ENCODE data around the gene UPB1. TPM values are rescaled to one million over a fixed set of nuclear protein-coding genes. Genes with fewer than 3 reads are reported as not detected.

Gene UPB1
- total RNA-seq, 1 donor from 2014 or later = not detected

DNA sequence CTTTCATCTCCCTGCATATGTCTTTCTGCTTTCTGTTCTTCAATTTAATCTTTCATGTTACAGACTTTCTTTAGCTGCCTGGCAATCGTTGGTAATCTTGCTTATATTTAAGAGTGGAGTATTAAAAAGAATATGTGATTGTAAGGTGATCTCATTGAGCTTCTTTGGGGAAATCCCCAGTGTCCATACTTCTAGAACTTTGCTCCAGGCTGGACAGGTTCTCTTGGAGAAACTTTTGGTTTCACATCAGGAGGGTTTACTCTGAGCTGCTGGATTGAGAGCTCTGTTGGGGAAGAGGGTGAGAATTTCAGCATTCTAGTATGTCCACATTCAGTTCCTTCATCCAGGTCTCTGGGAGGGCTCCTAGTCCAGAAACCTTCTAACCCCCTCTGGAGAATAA, 81.6 kb downstream of the UPB1 start:
- H3K9me3 ChIP-seq = no peaks in the 10 kb centered on the region
- TF ChIP-seq, protein P1, sequence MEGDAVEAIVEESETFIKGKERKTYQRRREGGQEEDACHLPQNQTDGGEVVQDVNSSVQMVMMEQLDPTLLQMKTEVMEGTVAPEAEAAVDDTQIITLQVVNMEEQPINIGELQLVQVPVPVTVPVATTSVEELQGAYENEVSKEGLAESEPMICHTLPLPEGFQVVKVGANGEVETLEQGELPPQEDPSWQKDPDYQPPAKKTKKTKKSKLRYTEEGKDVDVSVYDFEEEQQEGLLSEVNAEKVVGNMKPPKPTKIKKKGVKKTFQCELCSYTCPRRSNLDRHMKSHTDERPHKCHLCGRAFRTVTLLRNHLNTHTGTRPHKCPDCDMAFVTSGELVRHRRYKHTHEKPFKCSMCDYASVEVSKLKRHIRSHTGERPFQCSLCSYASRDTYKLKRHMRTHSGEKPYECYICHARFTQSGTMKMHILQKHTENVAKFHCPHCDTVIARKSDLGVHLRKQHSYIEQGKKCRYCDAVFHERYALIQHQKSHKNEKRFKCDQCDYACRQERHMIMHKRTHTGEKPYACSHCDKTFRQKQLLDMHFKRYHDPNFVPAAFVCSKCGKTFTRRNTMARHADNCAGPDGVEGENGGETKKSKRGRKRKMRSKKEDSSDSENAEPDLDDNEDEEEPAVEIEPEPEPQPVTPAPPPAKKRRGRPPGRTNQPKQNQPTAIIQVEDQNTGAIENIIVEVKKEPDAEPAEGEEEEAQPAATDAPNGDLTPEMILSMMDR (IDR thresholded peaks at IDR 0.05) = no peak
- intact Hi-C loops (cut with DNase I) = no loop called here
- no peak for DNase-seq (ENCODE audit: low spot score in 2 of 2)
- no peak overlapping the region for H3K4me3 ChIP-seq
- H3K36me3 ChIP-seq = peaks cover 29 to 46% of the 10 kb centered on the region in 2 donors
- no peaks in the 10 kb centered on the region for H3K27me3 ChIP-seq
- H3K27ac ChIP-seq = no peak overlapping the region
- no peaks in the 10 kb centered on the region for H3K4me1 ChIP-seq

Other genes with a start within 250 kb of the UPB1 start
- gene SPECC1L, start 224.5 kb upstream of the UPB1 start, total RNA-seq = 66.9 TPM
- gene ADORA2A, start 67.7 kb upstream of the UPB1 start, total RNA-seq = 14.7 TPM
- 80.0 TPM for gene GUCD1, start 59.8 kb downstream of the UPB1 start, total RNA-seq
- gene SNRPD3, start 60.7 kb downstream of the UPB1 start, total RNA-seq = 113 TPM
- 22.7 TPM for gene LRRC75B, start 97.7 kb downstream of the UPB1 start, total RNA-seq
- not detected for gene GGT1, start 107.9 kb downstream of the UPB1 start, total RNA-seq

All from ascending aorta (tissue), 2 donors.